WTC11 (cell line): Measurements from ENCODE around the gene AGAP3.

Experiments
- CREM ChIP-seq: sonication (generic); formaldehyde crosslinking; IDR thresholded peaks from 2 replicates; pipeline ENCODE4 v1.8.1; 2022; ENCODE audit warnings: mild to moderate bottlenecking, missing genetic modification reagents, moderate library complexity
- ESRRA ChIP-seq: sonication (generic); formaldehyde crosslinking; IDR thresholded peaks from 2 replicates; pipeline ENCODE4 v1.8.1; 2022; ENCODE audit warnings: mild to moderate bottlenecking, missing genetic modification reagents, borderline replicate concordance
- IRF2 ChIP-seq: sonication (generic); formaldehyde crosslinking; IDR thresholded peaks from 2 replicates; pipeline ENCODE4 v1.8.0; 2022; ENCODE audit warnings: low read depth, missing genetic modification reagents, borderline replicate concordance
- SMAD3 ChIP-seq: sonication (generic); formaldehyde crosslinking; IDR thresholded peaks from 2 replicates; pipeline ENCODE4 v1.8.0; 2022; ENCODE audit warnings: missing genetic modification reagents, mild to moderate bottlenecking, borderline replicate concordance
- TEAD1 ChIP-seq: sonication (generic); formaldehyde crosslinking; IDR thresholded peaks from 2 replicates; pipeline ENCODE4 v1.8.0; 2022; ENCODE audit warnings: mild to moderate bottlenecking, missing genetic modification reagents
- TEAD4 ChIP-seq: sonication (generic); formaldehyde crosslinking; IDR thresholded peaks from 2 replicates; pipeline ENCODE4 v1.8.0; 2022; ENCODE audit warnings: mild to moderate bottlenecking, missing genetic modification reagents
- TF ChIP-seq, protein P1 (sequence below): sonication (generic); formaldehyde crosslinking; IDR thresholded peaks from 2 replicates; pipeline ENCODE4 v1.8.0; 2022; ENCODE audit warnings: mild to moderate bottlenecking, missing genetic modification reagents
- TF ChIP-seq, protein P2 (sequence below): fragments of 200-600 bp; IDR thresholded peaks from 2 replicates; pipeline ENCODE4 v1.8.0; 2022; ENCODE audit warnings: antibody characterized with exemption
- TF ChIP-seq, protein P3 (sequence below): sonication (generic); formaldehyde crosslinking; IDR thresholded peaks from 2 replicates; pipeline ENCODE4 v1.8.0; 2022; ENCODE audit warnings: mild to moderate bottlenecking, missing genetic modification reagents
- TF ChIP-seq, protein P4 (sequence below): sonication (generic); formaldehyde crosslinking; IDR thresholded peaks from 2 replicates; pipeline ENCODE4 v1.8.1; 2023; ENCODE audit warnings: mild to moderate bottlenecking, missing genetic modification reagents, moderate library complexity
- TF ChIP-seq, protein P5 (sequence below): fragments of 250-450 bp; sonication (Bioruptor Pico); IDR thresholded peaks from 2 replicates; pipeline ENCODE4 v2.1.2; 2022; ENCODE audit warnings: mild to moderate bottlenecking, moderate library complexity
- TF ChIP-seq, protein P6 (sequence below): sonication (generic); formaldehyde crosslinking; IDR thresholded peaks from 2 replicates; pipeline ENCODE4 v1.8.1; 2023; ENCODE audit warnings: mild to moderate bottlenecking, missing genetic modification reagents
- TF ChIP-seq, protein P7 (sequence below): sonication (generic); formaldehyde crosslinking; IDR thresholded peaks from 2 replicates; pipeline ENCODE4 v1.8.0; 2023; ENCODE audit warnings: mild to moderate bottlenecking, missing genetic modification reagents

DNA sequence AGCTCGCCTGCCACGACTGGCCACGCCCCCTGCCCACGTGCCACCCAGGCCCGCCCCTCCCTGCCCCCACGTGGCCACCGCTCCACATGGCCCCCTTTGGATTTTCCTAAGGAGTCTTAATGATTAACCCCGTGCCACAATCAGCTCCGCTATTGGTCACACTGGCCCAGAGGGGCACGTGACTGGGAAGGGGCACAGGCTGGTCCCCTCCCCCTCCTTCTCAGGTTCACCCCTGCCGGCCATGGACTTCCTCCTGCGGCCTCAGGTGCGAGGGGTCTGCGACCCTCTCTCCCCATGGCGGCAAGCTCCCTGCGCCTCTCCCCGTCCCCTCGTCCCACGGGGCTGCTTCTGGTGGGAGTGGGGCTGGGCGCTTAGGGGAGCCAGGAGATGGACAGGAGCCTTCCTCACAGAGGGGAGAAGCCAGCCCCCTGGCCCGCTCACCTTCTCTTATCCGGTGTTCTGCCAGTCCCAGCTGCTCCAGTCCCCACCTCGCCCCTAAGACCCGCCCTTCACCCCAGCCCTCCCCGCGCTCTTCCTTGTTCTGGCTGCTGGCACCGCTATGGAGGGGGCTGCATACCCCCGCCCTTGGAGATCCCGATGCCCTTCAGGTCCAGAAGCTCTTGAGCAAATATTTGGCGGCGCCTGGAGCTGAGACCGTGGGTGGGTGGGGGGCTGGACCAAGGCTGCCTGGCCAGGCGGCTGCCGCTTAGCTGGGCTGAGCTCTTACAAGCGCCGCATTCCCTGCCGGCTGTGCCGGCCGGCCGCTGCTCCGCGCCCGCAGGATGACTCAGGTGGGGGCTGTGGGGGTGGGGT lies 23.7 kb upstream of the AGAP3 start:
- TF ChIP-seq, protein P1, sequence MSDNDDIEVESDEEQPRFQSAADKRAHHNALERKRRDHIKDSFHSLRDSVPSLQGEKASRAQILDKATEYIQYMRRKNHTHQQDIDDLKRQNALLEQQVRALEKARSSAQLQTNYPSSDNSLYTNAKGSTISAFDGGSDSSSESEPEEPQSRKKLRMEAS = peak; percentile 95
- TF ChIP-seq, protein P2, sequence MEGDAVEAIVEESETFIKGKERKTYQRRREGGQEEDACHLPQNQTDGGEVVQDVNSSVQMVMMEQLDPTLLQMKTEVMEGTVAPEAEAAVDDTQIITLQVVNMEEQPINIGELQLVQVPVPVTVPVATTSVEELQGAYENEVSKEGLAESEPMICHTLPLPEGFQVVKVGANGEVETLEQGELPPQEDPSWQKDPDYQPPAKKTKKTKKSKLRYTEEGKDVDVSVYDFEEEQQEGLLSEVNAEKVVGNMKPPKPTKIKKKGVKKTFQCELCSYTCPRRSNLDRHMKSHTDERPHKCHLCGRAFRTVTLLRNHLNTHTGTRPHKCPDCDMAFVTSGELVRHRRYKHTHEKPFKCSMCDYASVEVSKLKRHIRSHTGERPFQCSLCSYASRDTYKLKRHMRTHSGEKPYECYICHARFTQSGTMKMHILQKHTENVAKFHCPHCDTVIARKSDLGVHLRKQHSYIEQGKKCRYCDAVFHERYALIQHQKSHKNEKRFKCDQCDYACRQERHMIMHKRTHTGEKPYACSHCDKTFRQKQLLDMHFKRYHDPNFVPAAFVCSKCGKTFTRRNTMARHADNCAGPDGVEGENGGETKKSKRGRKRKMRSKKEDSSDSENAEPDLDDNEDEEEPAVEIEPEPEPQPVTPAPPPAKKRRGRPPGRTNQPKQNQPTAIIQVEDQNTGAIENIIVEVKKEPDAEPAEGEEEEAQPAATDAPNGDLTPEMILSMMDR = no peak
- TF ChIP-seq, protein P3, sequence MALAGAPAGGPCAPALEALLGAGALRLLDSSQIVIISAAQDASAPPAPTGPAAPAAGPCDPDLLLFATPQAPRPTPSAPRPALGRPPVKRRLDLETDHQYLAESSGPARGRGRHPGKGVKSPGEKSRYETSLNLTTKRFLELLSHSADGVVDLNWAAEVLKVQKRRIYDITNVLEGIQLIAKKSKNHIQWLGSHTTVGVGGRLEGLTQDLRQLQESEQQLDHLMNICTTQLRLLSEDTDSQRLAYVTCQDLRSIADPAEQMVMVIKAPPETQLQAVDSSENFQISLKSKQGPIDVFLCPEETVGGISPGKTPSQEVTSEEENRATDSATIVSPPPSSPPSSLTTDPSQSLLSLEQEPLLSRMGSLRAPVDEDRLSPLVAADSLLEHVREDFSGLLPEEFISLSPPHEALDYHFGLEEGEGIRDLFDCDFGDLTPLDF (CRISPR knock-in tag) = no peak
- TF ChIP-seq TEAD1 (CRISPR knock-in tag) (no peak), ESRRA (CRISPR knock-in tag) (no peak), TEAD4 (no peak), IRF2 (no peak), SMAD3 (CRISPR knock-in tag) (no peak), CREM (CRISPR knock-in tag) (no peak)
- TF ChIP-seq, protein P4, sequence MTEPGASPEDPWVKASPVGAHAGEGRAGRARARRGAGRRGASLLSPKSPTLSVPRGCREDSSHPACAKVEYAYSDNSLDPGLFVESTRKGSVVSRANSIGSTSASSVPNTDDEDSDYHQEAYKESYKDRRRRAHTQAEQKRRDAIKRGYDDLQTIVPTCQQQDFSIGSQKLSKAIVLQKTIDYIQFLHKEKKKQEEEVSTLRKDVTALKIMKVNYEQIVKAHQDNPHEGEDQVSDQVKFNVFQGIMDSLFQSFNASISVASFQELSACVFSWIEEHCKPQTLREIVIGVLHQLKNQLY (CRISPR knock-in tag) = no peak
- TF ChIP-seq, protein P5, sequence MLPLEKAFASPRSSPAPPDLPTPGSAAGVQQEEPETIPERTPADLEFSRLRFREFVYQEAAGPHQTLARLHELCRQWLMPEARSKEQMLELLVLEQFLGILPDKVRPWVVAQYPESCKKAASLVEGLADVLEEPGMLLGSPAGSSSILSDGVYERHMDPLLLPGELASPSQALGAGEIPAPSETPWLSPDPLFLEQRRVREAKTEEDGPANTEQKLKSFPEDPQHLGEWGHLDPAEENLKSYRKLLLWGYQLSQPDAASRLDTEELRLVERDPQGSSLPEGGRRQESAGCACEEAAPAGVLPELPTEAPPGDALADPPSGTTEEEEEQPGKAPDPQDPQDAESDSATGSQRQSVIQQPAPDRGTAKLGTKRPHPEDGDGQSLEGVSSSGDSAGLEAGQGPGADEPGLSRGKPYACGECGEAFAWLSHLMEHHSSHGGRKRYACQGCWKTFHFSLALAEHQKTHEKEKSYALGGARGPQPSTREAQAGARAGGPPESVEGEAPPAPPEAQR = no peak
- TF ChIP-seq, protein P6, sequence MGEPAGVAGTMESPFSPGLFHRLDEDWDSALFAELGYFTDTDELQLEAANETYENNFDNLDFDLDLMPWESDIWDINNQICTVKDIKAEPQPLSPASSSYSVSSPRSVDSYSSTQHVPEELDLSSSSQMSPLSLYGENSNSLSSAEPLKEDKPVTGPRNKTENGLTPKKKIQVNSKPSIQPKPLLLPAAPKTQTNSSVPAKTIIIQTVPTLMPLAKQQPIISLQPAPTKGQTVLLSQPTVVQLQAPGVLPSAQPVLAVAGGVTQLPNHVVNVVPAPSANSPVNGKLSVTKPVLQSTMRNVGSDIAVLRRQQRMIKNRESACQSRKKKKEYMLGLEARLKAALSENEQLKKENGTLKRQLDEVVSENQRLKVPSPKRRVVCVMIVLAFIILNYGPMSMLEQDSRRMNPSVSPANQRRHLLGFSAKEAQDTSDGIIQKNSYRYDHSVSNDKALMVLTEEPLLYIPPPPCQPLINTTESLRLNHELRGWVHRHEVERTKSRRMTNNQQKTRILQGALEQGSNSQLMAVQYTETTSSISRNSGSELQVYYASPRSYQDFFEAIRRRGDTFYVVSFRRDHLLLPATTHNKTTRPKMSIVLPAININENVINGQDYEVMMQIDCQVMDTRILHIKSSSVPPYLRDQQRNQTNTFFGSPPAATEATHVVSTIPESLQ (CRISPR knock-in tag) = no peak
- TF ChIP-seq, protein P7, sequence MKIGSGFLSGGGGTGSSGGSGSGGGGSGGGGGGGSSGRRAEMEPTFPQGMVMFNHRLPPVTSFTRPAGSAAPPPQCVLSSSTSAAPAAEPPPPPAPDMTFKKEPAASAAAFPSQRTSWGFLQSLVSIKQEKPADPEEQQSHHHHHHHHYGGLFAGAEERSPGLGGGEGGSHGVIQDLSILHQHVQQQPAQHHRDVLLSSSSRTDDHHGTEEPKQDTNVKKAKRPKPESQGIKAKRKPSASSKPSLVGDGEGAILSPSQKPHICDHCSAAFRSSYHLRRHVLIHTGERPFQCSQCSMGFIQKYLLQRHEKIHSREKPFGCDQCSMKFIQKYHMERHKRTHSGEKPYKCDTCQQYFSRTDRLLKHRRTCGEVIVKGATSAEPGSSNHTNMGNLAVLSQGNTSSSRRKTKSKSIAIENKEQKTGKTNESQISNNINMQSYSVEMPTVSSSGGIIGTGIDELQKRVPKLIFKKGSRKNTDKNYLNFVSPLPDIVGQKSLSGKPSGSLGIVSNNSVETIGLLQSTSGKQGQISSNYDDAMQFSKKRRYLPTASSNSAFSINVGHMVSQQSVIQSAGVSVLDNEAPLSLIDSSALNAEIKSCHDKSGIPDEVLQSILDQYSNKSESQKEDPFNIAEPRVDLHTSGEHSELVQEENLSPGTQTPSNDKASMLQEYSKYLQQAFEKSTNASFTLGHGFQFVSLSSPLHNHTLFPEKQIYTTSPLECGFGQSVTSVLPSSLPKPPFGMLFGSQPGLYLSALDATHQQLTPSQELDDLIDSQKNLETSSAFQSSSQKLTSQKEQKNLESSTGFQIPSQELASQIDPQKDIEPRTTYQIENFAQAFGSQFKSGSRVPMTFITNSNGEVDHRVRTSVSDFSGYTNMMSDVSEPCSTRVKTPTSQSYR (CRISPR knock-in tag) = peak; percentile 89
